DND-41 (cell line): ENCODE measurements around the gene PTGES2.
A peak's percentile ranks its signal among the peaks of the same experiment; 100 is the strongest.

Source experiments
- ATAC-seq: fragments of 200-7000 bp; cut with Tn5 transposase; 3 replicates; pipeline ENCODE4 v1.9.1; 2021; ENCODE audit warnings: low read depth; ENCODE audit not compliant: insufficient read depth
- DNase-seq: peaks from one replicate; pipeline ENCODE4 v3.0.0-alpha.2; 2020
- H2AFZ ChIP-seq: 2 replicates; pipeline ENCODE4 v1.6.0; 2012; ENCODE audit warnings: low read depth, low read length
- H3K27ac ChIP-seq: 2 replicates; pipeline ENCODE4 v1.5.1; 2012; ENCODE audit warnings: low read length, inconsistent platforms
- H3K27me3 ChIP-seq: fragments of 200-600 bp; sonication (generic); 2 replicates; pipeline ENCODE4 v1.6.0; 2012; ENCODE audit warnings: low read length, mild to moderate bottlenecking, inconsistent platforms; ENCODE audit not compliant: insufficient read depth, poor library complexity
- H3K36me3 ChIP-seq: 2 replicates; pipeline ENCODE4 v1.5.1; 2012; ENCODE audit warnings: low read length, inconsistent platforms; ENCODE audit not compliant: insufficient read depth
- H3K4me1 ChIP-seq: 2 replicates; pipeline ENCODE4 v1.5.1; 2012; ENCODE audit warnings: mild to moderate bottlenecking, low read length; ENCODE audit not compliant: insufficient read depth
- H3K4me2 ChIP-seq: 2 replicates; pipeline ENCODE4 v1.6.0; 2012; ENCODE audit warnings: mild to moderate bottlenecking, moderate library complexity, low read length, inconsistent platforms; ENCODE audit not compliant: insufficient read depth
- H3K4me3 ChIP-seq, 2 experiments: fragments of 200-600 bp in 1 of 2; shearing (Covaris generic) in 1 of 2; 2 replicates each; pipeline ENCODE4 v1.5.1; 2012 to 2016; ENCODE audit warnings: inconsistent platforms in 2 of 2, low read length in 2 of 2, mild to moderate bottlenecking in 2 of 2, low read depth in 1 of 2, moderate library complexity in 1 of 2
- H3K79me2 ChIP-seq: 2 replicates; pipeline ENCODE4 v1.6.0; 2012; ENCODE audit warnings: low read length, inconsistent platforms; ENCODE audit not compliant: insufficient read depth
- H3K9ac ChIP-seq: 2 replicates; pipeline ENCODE4 v1.6.0; 2012; ENCODE audit warnings: low read depth, mild to moderate bottlenecking, inconsistent platforms, low read length, moderate library complexity
- H3K9me3 ChIP-seq: 2 replicates; pipeline ENCODE4 v1.5.1; 2012; ENCODE audit warnings: low read length, moderate library complexity, mild to moderate bottlenecking, inconsistent platforms; ENCODE audit not compliant: insufficient read depth, severe bottlenecking
- H4K20me1 ChIP-seq: 2 replicates; pipeline ENCODE4 v1.6.0; 2012; ENCODE audit warnings: low read length; ENCODE audit not compliant: insufficient read depth
- CTCF ChIP-seq: IDR thresholded peaks from 2 replicates; pipeline ENCODE4 v1.5.1; 2012; ENCODE audit warnings: borderline replicate concordance, low read length, moderate library complexity, mild to moderate bottlenecking; ENCODE audit not compliant: poor library complexity, severe bottlenecking; ENCODE audit errors: extremely low read depth
- EZH2 ChIP-seq: IDR thresholded peaks from 3 replicates; pipeline ENCODE4 v1.6.1; 2012; ENCODE audit warnings: borderline replicate concordance, low read depth, mild to moderate bottlenecking, moderate library complexity, low read length, inconsistent platforms; ENCODE audit not compliant: severe bottlenecking

Gene PTGES2

DNA sequence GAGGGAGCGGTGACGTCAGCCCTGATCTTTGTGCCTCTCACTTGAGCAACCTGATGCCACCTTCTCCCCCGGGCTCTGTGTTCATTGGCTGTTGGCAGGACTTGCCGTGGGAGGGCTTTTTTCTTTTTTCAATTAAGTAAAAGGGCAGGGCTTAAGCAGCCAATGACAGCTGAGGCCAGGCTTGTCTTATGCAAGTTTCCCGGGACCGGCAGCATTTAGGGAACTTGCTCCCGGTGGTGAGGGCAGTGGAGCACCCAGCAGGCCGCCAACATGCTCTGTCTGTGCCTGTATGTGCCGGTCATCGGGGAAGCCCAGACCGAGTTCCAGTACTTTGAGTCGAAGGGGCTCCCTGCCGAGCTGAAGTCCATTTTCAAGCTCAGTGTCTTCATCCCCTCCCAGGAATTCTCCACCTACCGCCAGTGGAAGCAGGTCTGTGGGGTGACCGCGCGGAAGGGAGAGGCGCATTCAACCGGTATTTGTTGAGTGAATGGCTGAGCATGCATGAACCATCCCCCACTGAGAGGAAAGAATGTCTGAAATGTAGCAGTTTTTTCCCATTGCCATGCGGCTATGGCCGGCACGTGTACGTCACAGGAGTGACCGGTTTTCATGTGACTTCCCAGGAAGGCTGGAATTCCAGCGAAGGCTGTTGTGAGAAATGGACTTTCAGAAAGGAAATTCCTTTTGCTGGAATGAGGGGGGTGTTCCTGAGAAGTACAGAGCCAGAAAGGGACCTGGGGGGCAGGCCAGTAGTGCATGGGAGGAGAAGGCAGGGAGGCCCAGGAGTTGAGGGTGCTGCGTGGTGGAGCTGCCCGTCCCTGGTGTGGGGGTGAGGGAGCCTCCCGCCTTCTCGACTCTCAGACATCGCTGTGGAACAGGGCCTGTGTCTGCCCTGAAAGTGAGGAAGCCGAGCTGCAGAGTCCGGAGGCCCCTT is 29.0 kb downstream of the PTGES2 start:
- H4K20me1 ChIP-seq: peaks cover 16% of the 10 kb centered on the region
- no peak overlapping the region for H3K4me2 ChIP-seq
- no peaks in the 10 kb centered on the region for H3K27me3 ChIP-seq
- H3K27ac ChIP-seq: peak overlapping the region; percentile 62
- H3K79me2 ChIP-seq: peaks cover 64% of the 10 kb centered on the region
- H3K4me1 ChIP-seq: peaks cover 70% of the 10 kb centered on the region
- ATAC-seq: peak; percentile 56
- no peaks in the 10 kb centered on the region for H3K9me3 ChIP-seq
- H3K4me3 ChIP-seq: no peak overlapping the region
- peak; percentile 70 for DNase-seq
- peaks cover 42% of the 10 kb centered on the region for H3K36me3 ChIP-seq
- H2AFZ ChIP-seq: no peak overlapping the region
- TF ChIP-seq EZH2: no peak
- no peak for TF ChIP-seq CTCF
- peak overlapping the region; percentile 2; the same call in 1 of the 2 replicates for H3K9ac ChIP-seq

DNA sequence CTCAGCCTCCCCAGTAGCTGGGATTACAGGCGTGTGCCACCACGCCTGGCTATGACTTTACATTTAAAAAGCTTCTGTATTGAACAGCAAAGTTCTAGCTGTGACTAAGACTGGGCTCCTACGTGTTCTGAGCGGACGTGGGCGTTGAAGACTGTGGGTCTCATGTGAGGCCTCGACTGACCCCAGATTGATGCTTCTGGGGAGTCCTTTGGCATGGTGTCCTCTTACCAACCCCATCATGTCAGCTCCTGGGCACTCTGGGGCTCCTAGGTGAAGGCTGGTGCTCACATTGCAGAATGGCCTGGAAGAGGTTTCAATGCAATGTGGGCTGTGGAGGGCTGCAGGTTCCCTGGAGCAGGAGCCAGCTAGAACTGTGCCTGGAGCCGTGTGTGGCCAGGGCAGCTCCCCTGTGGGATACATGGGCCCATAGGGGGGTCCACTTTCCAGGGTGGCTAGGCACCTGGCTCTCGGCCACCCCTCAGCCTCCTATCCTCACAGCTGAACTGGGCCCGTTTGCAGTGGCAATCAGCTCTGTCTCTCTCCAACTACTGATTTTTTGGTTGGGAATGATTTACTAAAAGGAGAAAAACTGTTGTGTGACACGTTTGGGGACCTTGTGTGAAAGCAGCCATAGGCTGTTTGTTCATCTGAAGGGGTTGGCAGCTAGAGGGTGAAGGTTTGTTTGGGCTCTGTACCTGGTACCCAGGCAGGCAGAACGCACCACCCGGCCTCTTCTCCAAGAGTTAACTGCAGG is 29.8 kb downstream of the PTGES2 start:
- TF ChIP-seq CTCF (no peak), EZH2 (no peak)
- no peak overlapping the region for H3K4me2 ChIP-seq
- H3K4me1 ChIP-seq: peaks cover 70% of the 10 kb centered on the region
- no peak for DNase-seq
- peaks cover 36% of the 10 kb centered on the region for H3K36me3 ChIP-seq
- H3K27me3 ChIP-seq: no peaks in the 10 kb centered on the region
- H3K4me3 ChIP-seq: no peak overlapping the region
- ATAC-seq: no peak
- no peaks in the 10 kb centered on the region for H3K9me3 ChIP-seq
- H2AFZ ChIP-seq: no peak overlapping the region
- peak overlapping the region; percentile 61 for H3K27ac ChIP-seq
- peaks cover 73% of the 10 kb centered on the region for H3K79me2 ChIP-seq
- peaks cover 16% of the 10 kb centered on the region for H4K20me1 ChIP-seq
- no peak overlapping the region for H3K9ac ChIP-seq

GRCh38 chr9:128096616-128097536 is 30.7 kb downstream of the PTGES2 start:
- H3K27me3 ChIP-seq: no peaks in the 10 kb centered on the region
- H3K4me2 ChIP-seq: no peak overlapping the region
- DNase-seq: no peak
- no peak overlapping the region for H3K4me3 ChIP-seq
- no peak for ATAC-seq
- H3K27ac ChIP-seq: peak overlapping the region; percentile 61; the same call in 1 of the 2 replicates
- H3K9ac ChIP-seq: no peak overlapping the region
- peaks cover 81% of the 10 kb centered on the region for H3K79me2 ChIP-seq
- peaks cover 70% of the 10 kb centered on the region for H3K4me1 ChIP-seq
- peaks cover 28% of the 10 kb centered on the region for H3K36me3 ChIP-seq
- H3K9me3 ChIP-seq: no peaks in the 10 kb centered on the region
- H4K20me1 ChIP-seq: peaks cover 16% of the 10 kb centered on the region
- no peak for TF ChIP-seq EZH2
- no peak for TF ChIP-seq CTCF
- no peak overlapping the region for H2AFZ ChIP-seq
